Effector memory CD8-positive, alpha-beta T cell (primary cell): ENCODE measurements around the gene COL12A1.

Experiments used
- ATAC-seq: fragments of 150-1000 bp; cut with Tn5 transposase; replicated peaks from 2 replicates; pipeline ENCODE4 v1.10.0; 2021; ENCODE audit warnings: mild to moderate bottlenecking, moderate library complexity
- DNase-seq, 3 experiments: peaks; one replicate each; pipeline ENCODE4 v3.0.0; 2021
- H3K27ac Mint-ChIP-seq, 2 donors: one replicate each; pipeline ENCODE4 v1.8.0; 2022; ENCODE audit warnings: mild to moderate bottlenecking in 2 of 2, mixed read lengths in 2 of 2, moderate library complexity in 2 of 2
- H3K27me3 Mint-ChIP-seq, 2 donors: one replicate each; pipeline ENCODE4 v1.8.0; 2022; ENCODE audit warnings: mixed read lengths in 2 of 2
- H3K36me3 Mint-ChIP-seq: one replicate; pipeline ENCODE4 v1.8.0; 2022; ENCODE audit warnings: mild to moderate bottlenecking, moderate library complexity, mixed read lengths; ENCODE audit not compliant: insufficient read depth
- H3K4me1 Mint-ChIP-seq, 2 donors: one replicate each; pipeline ENCODE4 v1.8.0; 2022; ENCODE audit warnings: low read depth in 2 of 2, mixed read lengths in 2 of 2
- H3K4me3 Mint-ChIP-seq, 2 donors: one replicate each; pipeline ENCODE4 v1.8.0; 2022; ENCODE audit warnings: mild to moderate bottlenecking in 2 of 2, mixed read lengths in 2 of 2, moderate library complexity in 2 of 2
- H3K9me3 Mint-ChIP-seq, 2 donors: one replicate each; pipeline ENCODE4 v1.8.0; 2022; ENCODE audit warnings: mixed read lengths in 2 of 2

Gene COL12A1

GRCh38 chr6:75108333-75108974 lies 97.4 kb downstream of the COL12A1 start:
- H3K27ac Mint-ChIP-seq = no peak overlapping the region
- no peaks in the 10 kb centered on the region for H3K9me3 Mint-ChIP-seq
- H3K4me1 Mint-ChIP-seq = no peaks in the 10 kb centered on the region
- ATAC-seq = no peak
- DNase-seq = no peak
- no peaks in the 10 kb centered on the region for H3K27me3 Mint-ChIP-seq
- no peak overlapping the region for H3K4me3 Mint-ChIP-seq
- no peaks in the 10 kb centered on the region for H3K36me3 Mint-ChIP-seq

- H3K4me3 Mint-ChIP-seq = no peak overlapping the region
Observed at GRCh38 chr6:75107913-75108312, 97.9 kb downstream of the COL12A1 start.

GRCh38 chr6:75106426-75106825 lies 99.4 kb downstream of the COL12A1 start:
- no peaks in the 10 kb centered on the region for H3K4me1 Mint-ChIP-seq
- no peaks in the 10 kb centered on the region for H3K36me3 Mint-ChIP-seq
- no peak overlapping the region for H3K27ac Mint-ChIP-seq
- no peaks in the 10 kb centered on the region for H3K27me3 Mint-ChIP-seq
- DNase-seq = no peak
- no peak for ATAC-seq
- H3K4me3 Mint-ChIP-seq = no peak overlapping the region
- H3K9me3 Mint-ChIP-seq = no peaks in the 10 kb centered on the region

More at GRCh38 chr6:75107913-75108312, 97.9 kb downstream of the COL12A1 start:
- Mint-ChIP-seq H3K27me3 (no peaks in the 10 kb centered on the region), H3K9me3 (no peaks in the 10 kb centered on the region), H3K27ac (no peak overlapping the region), H3K4me1 (no peaks in the 10 kb centered on the region), H3K36me3 (no peaks in the 10 kb centered on the region)
- no peak for ATAC-seq
- DNase-seq = no peak

GRCh38 chr6:75103431-75103830 lies 102.4 kb downstream of the COL12A1 start:
- Mint-ChIP-seq H3K27me3 (no peaks in the 10 kb centered on the region), H3K4me1 (no peaks in the 10 kb centered on the region), H3K36me3 (no peaks in the 10 kb centered on the region), H3K4me3 (no peak overlapping the region), H3K27ac (no peak overlapping the region), H3K9me3 (no peaks in the 10 kb centered on the region)
- DNase-seq = no peak
- ATAC-seq = no peak

GRCh38 chr6:75102301-75102700 lies 103.6 kb downstream of the COL12A1 start:
- no peak overlapping the region for H3K27ac Mint-ChIP-seq

GRCh38 chr6:75101896-75102295 lies 104.0 kb downstream of the COL12A1 start:
- H3K36me3 Mint-ChIP-seq = no peaks in the 10 kb centered on the region
- H3K27me3 Mint-ChIP-seq = no peaks in the 10 kb centered on the region
- H3K4me1 Mint-ChIP-seq = no peaks in the 10 kb centered on the region
- ATAC-seq = no peak
- H3K4me3 Mint-ChIP-seq = no peak overlapping the region
- no peak for DNase-seq
- no peaks in the 10 kb centered on the region for H3K9me3 Mint-ChIP-seq
- no peak overlapping the region for H3K27ac Mint-ChIP-seq

More at GRCh38 chr6:75102301-75102700, 103.6 kb downstream of the COL12A1 start:
- Mint-ChIP-seq H3K4me1 (no peaks in the 10 kb centered on the region), H3K4me3 (no peak overlapping the region), H3K9me3 (no peaks in the 10 kb centered on the region), H3K27me3 (no peaks in the 10 kb centered on the region), H3K36me3 (no peaks in the 10 kb centered on the region)
- DNase-seq = no peak
- ATAC-seq = no peak

- H3K4me1 Mint-ChIP-seq = no peaks in the 10 kb centered on the region
- no peak overlapping the region for H3K27ac Mint-ChIP-seq
- H3K36me3 Mint-ChIP-seq = no peaks in the 10 kb centered on the region
- H3K27me3 Mint-ChIP-seq = no peaks in the 10 kb centered on the region
- DNase-seq (no peak), ATAC-seq (no peak)
- H3K4me3 Mint-ChIP-seq = no peak overlapping the region
- H3K9me3 Mint-ChIP-seq = no peaks in the 10 kb centered on the region
Observed at GRCh38 chr6:75098709-75099108, 107.1 kb downstream of the COL12A1 start.

- Mint-ChIP-seq H3K27ac (no peak overlapping the region), H3K9me3 (no peaks in the 10 kb centered on the region), H3K4me3 (no peak overlapping the region), H3K27me3 (no peaks in the 10 kb centered on the region), H3K4me1 (no peaks in the 10 kb centered on the region), H3K36me3 (no peaks in the 10 kb centered on the region)
- no peak for ATAC-seq
- DNase-seq = no peak
Observed at GRCh38 chr6:75096966-75097365, 108.9 kb downstream of the COL12A1 start.

- no peaks in the 10 kb centered on the region for H3K9me3 Mint-ChIP-seq
- no peaks in the 10 kb centered on the region for H3K27me3 Mint-ChIP-seq
- DNase-seq = no peak
- H3K4me1 Mint-ChIP-seq = no peaks in the 10 kb centered on the region
- no peaks in the 10 kb centered on the region for H3K36me3 Mint-ChIP-seq
- ATAC-seq = no peak
- no peak overlapping the region for H3K4me3 Mint-ChIP-seq
- H3K27ac Mint-ChIP-seq = no peak overlapping the region
Observed at GRCh38 chr6:75094614-75095200, 111.1 kb downstream of the COL12A1 start.

- DNase-seq = no peak
- Mint-ChIP-seq H3K9me3 (no peaks in the 10 kb centered on the region), H3K4me1 (no peaks in the 10 kb centered on the region), H3K27ac (no peak overlapping the region), H3K36me3 (no peaks in the 10 kb centered on the region), H3K4me3 (no peak overlapping the region), H3K27me3 (no peaks in the 10 kb centered on the region)
- ATAC-seq = no peak
Observed at GRCh38 chr6:75091467-75092190, 114.2 kb downstream of the COL12A1 start.

GRCh38 chr6:75090576-75090975 lies 115.3 kb downstream of the COL12A1 start:
- Mint-ChIP-seq H3K4me3 (no peak overlapping the region), H3K9me3 (no peaks in the 10 kb centered on the region), H3K4me1 (no peaks in the 10 kb centered on the region), H3K27ac (no peak overlapping the region), H3K27me3 (peaks cover 4 to 5% of the 10 kb centered on the region in 2 donors), H3K36me3 (no peaks in the 10 kb centered on the region)
- ATAC-seq = no peak
- no peak for DNase-seq

GRCh38 chr6:75089921-75090320 lies 115.9 kb downstream of the COL12A1 start:
- no peak overlapping the region for H3K27ac Mint-ChIP-seq
- H3K4me1 Mint-ChIP-seq = no peaks in the 10 kb centered on the region
- H3K36me3 Mint-ChIP-seq = no peaks in the 10 kb centered on the region
- DNase-seq = no peak
- no peaks in the 10 kb centered on the region for H3K9me3 Mint-ChIP-seq
- no peak for ATAC-seq
- H3K4me3 Mint-ChIP-seq = no peak overlapping the region
- H3K27me3 Mint-ChIP-seq = peaks cover 10 to 11% of the 10 kb centered on the region in 2 donors

- no peaks in the 10 kb centered on the region for H3K36me3 Mint-ChIP-seq
- H3K4me1 Mint-ChIP-seq = no peaks in the 10 kb centered on the region
- no peak overlapping the region for H3K4me3 Mint-ChIP-seq
- H3K27me3 Mint-ChIP-seq = peaks cover 16 to 17% of the 10 kb centered on the region in 2 donors
- no peak overlapping the region for H3K27ac Mint-ChIP-seq
- no peaks in the 10 kb centered on the region for H3K9me3 Mint-ChIP-seq
- DNase-seq (no peak), ATAC-seq (no peak)
Observed at GRCh38 chr6:75089151-75089897, 116.5 kb downstream of the COL12A1 start.
